K562 (cell line): ENCODE measurements around the gene ALS2.

Experiments
- CBX2 ChIP-seq: fragments of 200-600 bp; sonication (generic); IDR thresholded peaks from one replicate; pipeline ENCODE4 v1.6.1; 2012; ENCODE audit warnings: mild to moderate bottlenecking, low read length, inconsistent platforms; ENCODE audit not compliant: insufficient read depth, poor library complexity, severe bottlenecking
- NFE2 ChIP-seq: IDR thresholded peaks from 2 replicates; pipeline ENCODE4 v1.6.1; 2014; ENCODE audit warnings: antibody characterized with exemption, low read depth
- PHTF2 ChIP-seq: fragments of 250-450 bp; sonication (Bioruptor Pico); IDR thresholded peaks from 2 replicates; pipeline ENCODE4 v1.5.0; 2021; ENCODE audit warnings: mild to moderate bottlenecking
- POLR2A ChIP-seq: fragments of 450-650 bp; conservative IDR thresholded peaks from 2 replicates; pipeline ENCODE4 v1.6.1; 2016
- POLR2AphosphoS5 ChIP-seq: IDR thresholded peaks from 2 replicates; pipeline ENCODE4 v1.6.1; 2011; ENCODE audit warnings: mild to moderate bottlenecking, low read depth, low read length, moderate library complexity; ENCODE audit not compliant: control insufficient read depth, insufficient read depth

- TF ChIP-seq PHTF2 (no peak), POLR2AphosphoS5 (no peak), NFE2 (no peak), POLR2A (no peak), CBX2 (no peak)
Observed at GRCh38 chr2:201788371-201788770, 7.6 kb upstream of the ALS2 start.
